Stomach (tissue), 4 donors: ENCODE results near the gene TAS1R1.

Experiments used
- EP300 ChIP-seq: sonication (generic); formaldehyde crosslinking; IDR thresholded peaks from one replicate; pipeline ENCODE4 v1.6.1; 2017; ENCODE audit warnings: antibody characterized with exemption
- POLR2A ChIP-seq, 4 donors: fragments of 450-650 bp; IDR thresholded peaks; one replicate each; pipeline ENCODE4 v1.6.1; 2016; ENCODE audit warnings: antibody characterized with exemption in 4 of 4, control low read depth in 2 of 4, mild to moderate bottlenecking in 1 of 4, moderate library complexity in 1 of 4
- POLR2AphosphoS5 ChIP-seq, 3 donors: sonication (generic); formaldehyde crosslinking; IDR thresholded peaks; one replicate each; pipeline ENCODE4 v1.6.1; 2016; ENCODE audit warnings: antibody characterized with exemption in 3 of 3
- TF ChIP-seq, protein P1 (sequence below), 7 experiments: fragments of 450-650 bp in 4 of 7; fragments of 200-600 bp in 3 of 7; sonication (generic) in 3 of 7; IDR thresholded peaks; one replicate each; pipeline ENCODE4 v1.5.1; 2016 to 2019; ENCODE audit warnings: antibody characterized with exemption in 7 of 7, control low read depth in 2 of 7, mild to moderate bottlenecking in 1 of 7

GRCh38 chr1:6591222-6591621 is 36.1 kb downstream of the TAS1R1 start:
- TF ChIP-seq, protein P1, sequence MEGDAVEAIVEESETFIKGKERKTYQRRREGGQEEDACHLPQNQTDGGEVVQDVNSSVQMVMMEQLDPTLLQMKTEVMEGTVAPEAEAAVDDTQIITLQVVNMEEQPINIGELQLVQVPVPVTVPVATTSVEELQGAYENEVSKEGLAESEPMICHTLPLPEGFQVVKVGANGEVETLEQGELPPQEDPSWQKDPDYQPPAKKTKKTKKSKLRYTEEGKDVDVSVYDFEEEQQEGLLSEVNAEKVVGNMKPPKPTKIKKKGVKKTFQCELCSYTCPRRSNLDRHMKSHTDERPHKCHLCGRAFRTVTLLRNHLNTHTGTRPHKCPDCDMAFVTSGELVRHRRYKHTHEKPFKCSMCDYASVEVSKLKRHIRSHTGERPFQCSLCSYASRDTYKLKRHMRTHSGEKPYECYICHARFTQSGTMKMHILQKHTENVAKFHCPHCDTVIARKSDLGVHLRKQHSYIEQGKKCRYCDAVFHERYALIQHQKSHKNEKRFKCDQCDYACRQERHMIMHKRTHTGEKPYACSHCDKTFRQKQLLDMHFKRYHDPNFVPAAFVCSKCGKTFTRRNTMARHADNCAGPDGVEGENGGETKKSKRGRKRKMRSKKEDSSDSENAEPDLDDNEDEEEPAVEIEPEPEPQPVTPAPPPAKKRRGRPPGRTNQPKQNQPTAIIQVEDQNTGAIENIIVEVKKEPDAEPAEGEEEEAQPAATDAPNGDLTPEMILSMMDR (IDR thresholded peaks at IDR 0.05) = no peak
- TF ChIP-seq EP300 = no peak
- TF ChIP-seq POLR2AphosphoS5 (IDR thresholded peaks at IDR 0.05) = no peak
- no peak for TF ChIP-seq POLR2A (IDR thresholded peaks at IDR 0.05)
